Tibial nerve (tissue), 4 donors: ENCODE results near the gene DNAH5.

Experiments
- CTCF ChIP-seq, 5 experiments: fragments of 200-600 bp in 3 of 5; fragments of 450-650 bp in 2 of 5; sonication (generic) in 3 of 5; IDR thresholded peaks; one replicate each; pipeline ENCODE4 v1.5.1; 2016 to 2019; ENCODE audit warnings: antibody characterized with exemption in 5 of 5, mild to moderate bottlenecking in 3 of 5, moderate library complexity in 2 of 5
- EP300 ChIP-seq, 2 donors: sonication (generic); formaldehyde crosslinking; IDR thresholded peaks; one replicate each; pipeline ENCODE4 v1.6.1; 2017; ENCODE audit warnings: antibody characterized with exemption in 2 of 2, mild to moderate bottlenecking in 1 of 2
- POLR2A ChIP-seq, 2 donors: fragments of 450-650 bp; IDR thresholded peaks; one replicate each; pipeline ENCODE4 v1.6.1; 2017; ENCODE audit warnings: antibody characterized with exemption in 2 of 2, mild to moderate bottlenecking in 2 of 2, moderate library complexity in 2 of 2

- no peak for TF ChIP-seq CTCF (IDR thresholded peaks at IDR 0.05)
- TF ChIP-seq POLR2A (IDR thresholded peaks at IDR 0.05): no peak
- no peak for TF ChIP-seq EP300 (IDR thresholded peaks at IDR 0.05)
Measured at GRCh38 chr5:13898569-13898968, 45.9 kb downstream of the DNAH5 start.
